Calu3 (cell line): ENCODE data around the gene DZIP1. TPM values are rescaled to one million over a fixed set of nuclear protein-coding genes. Genes with fewer than 3 reads are reported as not detected.

ENCODE experiments used
- BruUV-seq: library from RNA; stranded (reverse); fragments of 400-500 nt; replicated peaks from 2 replicates; lab custom pipeline; 2021; lab: Mats Ljungman, UMichigan
- CTCF ChIA-PET: fragments of 300-600 bp; sonication (Branson Sonifier 250); formaldehyde crosslinking; loops from one replicate; lab custom pipeline; 2022; ENCODE audit warnings: antibody characterized with exemption; lab: Charles Lee
- DNase-seq: peaks from one replicate; pipeline ENCODE4 v3.0.0; 2022
- H3K27ac Mint-ChIP-seq: one replicate; pipeline ENCODE4 v1.8.0; 2022; ENCODE audit warnings: mixed read lengths; ENCODE audit not compliant: unreplicated experiment
- H3K27me3 Mint-ChIP-seq: one replicate; pipeline ENCODE4 v1.8.0; 2022; ENCODE audit warnings: mixed read lengths; ENCODE audit not compliant: unreplicated experiment
- H3K36me3 Mint-ChIP-seq: one replicate; pipeline ENCODE4 v1.8.0; 2022; ENCODE audit warnings: mild to moderate bottlenecking, moderate library complexity, mixed read lengths; ENCODE audit not compliant: insufficient read depth, unreplicated experiment
- H3K4me1 Mint-ChIP-seq: one replicate; pipeline ENCODE4 v1.8.0; 2022; ENCODE audit warnings: mild to moderate bottlenecking, low read depth, mixed read lengths; ENCODE audit not compliant: unreplicated experiment
- H3K4me3 Mint-ChIP-seq: one replicate; pipeline ENCODE4 v1.8.0; 2022; ENCODE audit warnings: mild to moderate bottlenecking, low read depth, moderate library complexity, mixed read lengths; ENCODE audit not compliant: unreplicated experiment
- H3K9me3 Mint-ChIP-seq: one replicate; pipeline ENCODE4 v1.8.0; 2022; ENCODE audit warnings: low read depth, mixed read lengths; ENCODE audit not compliant: unreplicated experiment
- CTCF ChIP-seq: fragments of 200-600 bp; IDR thresholded peaks from one replicate; pipeline ENCODE4 v1.8.0; 2022; ENCODE audit warnings: antibody characterized with exemption; ENCODE audit not compliant: unreplicated experiment
- intact Hi-C: fragments of 100-400 bp; cut with micrococcal nuclease; formaldehyde crosslinking; loops from one replicate; pipeline ENCODE4 v1.10.0; 2022; ENCODE audit not compliant: unreplicated experiment
- total RNA-seq: library from RNA; stranded (reverse); gene quantifications from 2 replicates; pipeline ENCODE4 v1.2.3, GENCODE V29; 2022

DZIP1 gene
- total RNA-seq, 1 experiment from 2014 or later, result 10.2 TPM

- CTCF ChIA-PET, result no interaction called here
- no peaks in the 10 kb centered on the region for H3K27me3 Mint-ChIP-seq
- no peak for DNase-seq
- H3K36me3 Mint-ChIP-seq, result peaks cover 5% of the 10 kb centered on the region
- no peak overlapping the region for H3K27ac Mint-ChIP-seq
- H3K9me3 Mint-ChIP-seq, result no peaks in the 10 kb centered on the region
- no peak for TF ChIP-seq CTCF
- H3K4me1 Mint-ChIP-seq, result no peaks in the 10 kb centered on the region
- intact Hi-C loops, result loop anchor here (10.0 kb wide), 1 partner anchor 356 kb away; no protein-coding TSS in a partner anchor
- no peak overlapping the region for H3K4me3 Mint-ChIP-seq
- no TSS peak for BruUV-seq
Observed at GRCh38 chr13:95629071-95629470, 15.4 kb downstream of the DZIP1 start.

GRCh38 chr13:95628488-95628887 lies 16.0 kb downstream of the DZIP1 start:
- no peak for TF ChIP-seq CTCF
- H3K4me1 Mint-ChIP-seq, result no peaks in the 10 kb centered on the region
- peaks cover 5% of the 10 kb centered on the region for H3K36me3 Mint-ChIP-seq
- no peaks in the 10 kb centered on the region for H3K27me3 Mint-ChIP-seq
- intact Hi-C loops, result loop anchor here (10.0 kb wide), 1 partner anchor 356 kb away; no protein-coding TSS in a partner anchor
- H3K4me3 Mint-ChIP-seq, result no peak overlapping the region
- DNase-seq, result no peak
- H3K9me3 Mint-ChIP-seq, result no peaks in the 10 kb centered on the region
- CTCF ChIA-PET, result no interaction called here
- no peak overlapping the region for H3K27ac Mint-ChIP-seq
- BruUV-seq, result no TSS peak

GRCh38 chr13:95627590-95627989 lies 16.9 kb downstream of the DZIP1 start:
- CTCF ChIA-PET, result no interaction called here
- no peak overlapping the region for H3K27ac Mint-ChIP-seq
- intact Hi-C loops, result loop anchor here (10.0 kb wide), 1 partner anchor 357 kb away; no protein-coding TSS in a partner anchor

GRCh38 chr13:95626768-95627167 lies 17.7 kb downstream of the DZIP1 start:
- Mint-ChIP-seq H3K27ac (no peak overlapping the region), H3K4me3 (no peak overlapping the region), H3K9me3 (no peaks in the 10 kb centered on the region), H3K36me3 (peaks cover 5% of the 10 kb centered on the region), H3K27me3 (no peaks in the 10 kb centered on the region), H3K4me1 (no peaks in the 10 kb centered on the region)
- DNase-seq, result no peak
- no peak for TF ChIP-seq CTCF
- no TSS peak for BruUV-seq
- CTCF ChIA-PET, result no interaction called here
- intact Hi-C loops, result loop anchor here (10.0 kb wide), 1 partner anchor 358 kb away; no protein-coding TSS in a partner anchor

More at GRCh38 chr13:95627590-95627989, 16.9 kb downstream of the DZIP1 start:
- TF ChIP-seq CTCF, result no peak
- no peak for DNase-seq
- Mint-ChIP-seq H3K4me3 (no peak overlapping the region), H3K9me3 (no peaks in the 10 kb centered on the region), H3K36me3 (peaks cover 5% of the 10 kb centered on the region), H3K27me3 (no peaks in the 10 kb centered on the region), H3K4me1 (no peaks in the 10 kb centered on the region)
- BruUV-seq, result no TSS peak
